K562 (cell line): ENCODE data around the gene TBC1D10A. TPM values are rescaled to one million over a fixed set of nuclear protein-coding genes. Genes with fewer than 3 reads are reported as not detected.

ENCODE experiments used
- EGR1 ChIP-seq: fragments of 450-650 bp; conservative IDR thresholded peaks from 2 replicates; pipeline ENCODE4 v1.6.1; 2017; ENCODE audit warnings: mild to moderate bottlenecking
- MGA ChIP-seq: fragments of 450-650 bp; IDR thresholded peaks from 2 replicates; pipeline ENCODE4 v1.6.1; 2016; ENCODE audit warnings: mild to moderate bottlenecking, moderate library complexity
- NR4A1 ChIP-seq, 2 experiments: fragments of 250-450 bp in 1 of 2; fragments of 450-650 bp in 1 of 2; sonication (Bioruptor Pico) in 1 of 2; IDR thresholded peaks; 2 replicates each; pipeline versions ENCODE4 v1.4.0 to v1.6.1; 2016 to 2020; ENCODE audit warnings: mild to moderate bottlenecking in 2 of 2, missing compliant biosample characterization in 1 of 2, missing genetic modification characterization in 1 of 2, moderate library complexity in 1 of 2
- RAD21 ChIP-seq, 2 experiments: fragments of 250-450 bp in 1 of 2; fragments of 450-650 bp in 1 of 2; sonication (Bioruptor Pico) in 1 of 2; formaldehyde crosslinking in 1 of 2; IDR thresholded peaks in 1 of 2; conservative IDR thresholded peaks in 1 of 2; 2 replicates each; pipeline versions ENCODE4 v1.4.0 to v1.8.0; 2020 to 2022; ENCODE audit warnings: mild to moderate bottlenecking in 2 of 2, moderate library complexity in 1 of 2
- REST ChIP-seq, 2 experiments: fragments of 450-650 bp; formaldehyde crosslinking in 1 of 2; IDR thresholded peaks; 2 replicates each; pipeline versions ENCODE4 v1.4.0 to v1.6.1; 2014 to 2020; ENCODE audit warnings: mild to moderate bottlenecking in 2 of 2, borderline replicate concordance in 1 of 2, low read depth in 1 of 2
- polyA plus RNA-seq, 8 experiments: library from polyadenylated mRNA; depleted of rRNA in 4 of 8; stranded (reverse) in 5 of 8; unstranded in 3 of 8; fragments of >200 nt; fragmentation: Nextera tagmentation in 2 of 8; fragmentation: Illumina TruSeq in 1 of 8; extraction: Ambion mirVana in 2 of 8; extraction: Trizol in 1 of 8; gene quantifications; 2 replicates each; pipeline versions ENCODE4 v1.2.1 to v1.2.3, GENCODE V29; 2011 to 2014; ENCODE audit warnings: inconsistent platforms in 1 of 8, missing spikeins in 1 of 8
- total RNA-seq, 7 experiments: library from RNA; depleted of rRNA in 6 of 7; stranded (reverse); fragments of >200 nt in 6 of 7; fragmentation: Illumina TruSeq in 2 of 7; extraction: Trizol in 2 of 7; gene quantifications; 2 replicates each; pipeline versions ENCODE4 v1.2.1 to v1.2.3, GENCODE V29; 2011 to 2021; ENCODE audit warnings: low replicate concordance in 1 of 7

Gene TBC1D10A
- total and polyA plus RNA-seq, 9 of the 15 experiments (the other 6 are each of a cell fraction or from before 2014, with no cell fraction given) = 0.13 to 10.4 (median 4.6) TPM

- TF ChIP-seq MGA (peak; percentile 84), NR4A1 (CRISPR knock-in tag; IDR thresholded peaks at IDR 0.05) (no peak), NR4A1 (tag; IDR thresholded peaks at IDR 0.05) (no peak), EGR1 (peak; percentile 58), REST (IDR thresholded peaks at IDR 0.05; ENCODE audit: borderline replicate concordance) (peak; percentile 67), REST (CRISPR knock-in tag; IDR thresholded peaks at IDR 0.05; ENCODE audit: low read depth) (no peak), RAD21 (CRISPR knock-in tag; conservative IDR thresholded peaks at IDR 0.05 in 1 of 2, IDR thresholded peaks at IDR 0.05 in 1 of 2) (peak; percentile 53 to 80)
These were observed 39.7 kb downstream of the TBC1D10A start (continued) for GRCh38 chr22:30286813-30287647.
